Naive thymus-derived CD4-positive, alpha-beta T cell (primary cell): ENCODE data around the gene PADI3. TPM values are rescaled to one million over a fixed set of nuclear protein-coding genes. Genes with fewer than 3 reads are reported as not detected.

Source experiments
- ATAC-seq: fragments of 150-1000 bp; cut with Tn5 transposase; 2 replicates; pipeline ENCODE4 v1.10.0; 2021; ENCODE audit warnings: mild to moderate bottlenecking, moderate library complexity
- CTCF ChIA-PET: fragments of 350-600 bp; sonication (Branson Sonifier 250); formaldehyde crosslinking; loops from one replicate; lab custom pipeline; 2021; ENCODE audit warnings: antibody characterized with exemption; lab: Charles Lee
- POLR2A ChIA-PET: fragments of 350-600 bp; sonication (Branson Sonifier 250); formaldehyde crosslinking; loops from one replicate; lab custom pipeline; 2021; ENCODE audit warnings: antibody characterized with exemption, inconsistent platforms; lab: Charles Lee
- DNase-seq, 9 donors: peaks; one replicate each; pipeline versions ENCODE4 v3.0.0 to v3.0.0-alpha.2; 2020 to 2022; ENCODE audit warnings: mixed read lengths in 1 of 9
- H3K27ac ChIP-seq: one replicate; pipeline ENCODE4 v1.7.0; 2013; ENCODE audit warnings: mild to moderate bottlenecking, low read depth, low read length, moderate library complexity
- H3K27me3 ChIP-seq, 2 donors: one replicate each; pipeline ENCODE4 v1.7.0; 2013; ENCODE audit warnings: low read length in 2 of 2, mild to moderate bottlenecking in 2 of 2, moderate library complexity in 2 of 2; ENCODE audit not compliant: control insufficient read depth in 2 of 2, insufficient read depth in 2 of 2
- H3K36me3 ChIP-seq, 3 experiments: 1 replicate in 2 of 3; 2 replicates in 1 of 3; pipeline ENCODE4 v1.7.0; 2013; ENCODE audit warnings: low read length in 3 of 3, mild to moderate bottlenecking in 3 of 3, moderate library complexity in 1 of 3; ENCODE audit not compliant: insufficient read depth in 3 of 3, control insufficient read depth in 2 of 3
- H3K4me1 ChIP-seq, 2 donors: one replicate each; pipeline ENCODE4 v1.7.0; 2013; ENCODE audit warnings: low read length in 2 of 2, mild to moderate bottlenecking in 2 of 2, moderate library complexity in 1 of 2; ENCODE audit not compliant: control insufficient read depth in 2 of 2, insufficient read depth in 2 of 2
- H3K4me3 ChIP-seq: 2 replicates; pipeline ENCODE4 v1.7.0; 2013; ENCODE audit warnings: mild to moderate bottlenecking, low read length
- H3K9me3 ChIP-seq, 3 experiments: 1 replicate in 2 of 3; 2 replicates in 1 of 3; pipeline ENCODE4 v1.7.0; 2013; ENCODE audit warnings: low read length in 3 of 3; ENCODE audit not compliant: control insufficient read depth in 2 of 3
- H3K27ac Mint-ChIP-seq, 9 donors: one replicate each; pipeline ENCODE4 v1.8.0; 2020 to 2022; ENCODE audit warnings: mixed read lengths in 9 of 9, mild to moderate bottlenecking in 8 of 9, moderate library complexity in 5 of 9, inconsistent platforms in 2 of 9
- H3K27me3 Mint-ChIP-seq, 5 donors: one replicate each; pipeline ENCODE4 v1.8.0; 2021 to 2022; ENCODE audit warnings: mixed read lengths in 5 of 5, mild to moderate bottlenecking in 1 of 5
- H3K36me3 Mint-ChIP-seq, 5 donors: one replicate each; pipeline ENCODE4 v1.8.0; 2020 to 2022; ENCODE audit warnings: mixed read lengths in 5 of 5, mild to moderate bottlenecking in 3 of 5, inconsistent platforms in 1 of 5
- H3K4me1 Mint-ChIP-seq, 7 donors: one replicate each; pipeline ENCODE4 v1.8.0; 2020 to 2022; ENCODE audit warnings: mixed read lengths in 7 of 7, mild to moderate bottlenecking in 3 of 7, inconsistent platforms in 1 of 7
- H3K4me3 Mint-ChIP-seq, 10 donors: one replicate each; pipeline ENCODE4 v1.8.0; 2020 to 2022; ENCODE audit warnings: mild to moderate bottlenecking in 10 of 10, mixed read lengths in 10 of 10, moderate library complexity in 6 of 10, inconsistent platforms in 2 of 10
- H3K9me3 Mint-ChIP-seq, 11 donors: one replicate each; pipeline ENCODE4 v1.8.0; 2020 to 2022; ENCODE audit warnings: mixed read lengths in 11 of 11, mild to moderate bottlenecking in 4 of 11, inconsistent platforms in 1 of 11, moderate library complexity in 1 of 11
- intact Hi-C, 2 donors: fragments of 100-400 bp; cut with micrococcal nuclease; formaldehyde crosslinking; loops; one replicate each; pipeline ENCODE4 v1.15.1; 2023
- polyA plus RNA-seq, 2 donors: library from polyadenylated mRNA; unstranded; fragments of 300-500 nt; fragmentation: Illumina TruSeq; gene quantifications; one replicate each; pipeline ENCODE4 v1.2.3, GENCODE V29; 2021
- total RNA-seq, 6 experiments: library from RNA in 5 of 6; stranded (reverse) in 5 of 6; gene quantifications; 1 replicate in 5 of 6; 2 replicates in 1 of 6; pipeline ENCODE4 v1.2.3 and lab custom pipeline; 2021 to 2026

PADI3 gene
- total and polyA plus RNA-seq, 7 experiments from 2014 or later, result not detected

GRCh38 chr1:17204546-17205440 is 44.1 kb upstream of the PADI3 start, which contains the start of gene PADI1:
TSS of gene PADI1 (plus strand) at chr1:17205128. CDS start at chr1:17205218, 90 bp downstream.
- Mint-ChIP-seq H3K36me3 (peaks cover 0 to 3% (median 0%) of the 10 kb centered on the region in 5 donors), H3K4me1 (peaks cover 43 to 70% (median 53%) of the 10 kb centered on the region in 7 donors), H3K4me3 (peak within 1 kb of the TSS in 2 of 10 donors; percentile 47 to 53), H3K27ac (peak within 1 kb of the TSS in 2 of 9 donors; percentile 23 to 26), H3K27me3 (peaks cover 10 to 42% (median 14%) of the 10 kb centered on the region in 5 donors), H3K9me3 (peaks cover 0 to 2% (median 0%) of the 10 kb centered on the region in 11 donors)
- Histone ChIP-seq H3K9me3 (no peaks in the 10 kb centered on the region), H3K36me3 (no peaks in the 10 kb centered on the region), H3K27me3 (peaks cover 0 to 4% of the 10 kb centered on the region in 2 donors), H3K27ac (no peak within 1 kb of the TSS), H3K4me3 (no peak within 1 kb of the TSS), H3K4me1 (peaks cover 10 to 19% of the 10 kb centered on the region in 2 donors)
- no peak for DNase-seq
- ChIA-PET CTCF (no interaction called here), POLR2A (no interaction called here)
- ATAC-seq, result no peak
- intact Hi-C loops, result no loop called here

- ChIA-PET CTCF (no interaction called here), POLR2A (no interaction called here)
- Mint-ChIP-seq H3K4me1 (peaks cover 44 to 74% (median 56%) of the 10 kb centered on the region in 7 donors), H3K9me3 (peaks cover 0 to 2% (median 0%) of the 10 kb centered on the region in 11 donors), H3K27ac (no peak overlapping the region), H3K4me3 (peak overlapping the region in 2 of 10 donors; percentile 1 to 53), H3K36me3 (peaks cover 0 to 3% (median 0%) of the 10 kb centered on the region in 5 donors), H3K27me3 (peaks cover 10 to 46% (median 14%) of the 10 kb centered on the region in 5 donors)
- no peak overlapping the region for H3K27ac ChIP-seq
- no peaks in the 10 kb centered on the region for H3K36me3 ChIP-seq
- H3K4me1 ChIP-seq, result peaks cover 10 to 19% of the 10 kb centered on the region in 2 donors
- DNase-seq, result no peak
- peaks cover 0 to 4% of the 10 kb centered on the region in 2 donors for H3K27me3 ChIP-seq
- intact Hi-C loops, result no loop called here
- ATAC-seq, result no peak
- H3K4me3 ChIP-seq, result no peak overlapping the region
- H3K9me3 ChIP-seq, result no peaks in the 10 kb centered on the region
These were observed 43.2 kb upstream of the PADI3 start for GRCh38 chr1:17205652-17206051.

DNA sequence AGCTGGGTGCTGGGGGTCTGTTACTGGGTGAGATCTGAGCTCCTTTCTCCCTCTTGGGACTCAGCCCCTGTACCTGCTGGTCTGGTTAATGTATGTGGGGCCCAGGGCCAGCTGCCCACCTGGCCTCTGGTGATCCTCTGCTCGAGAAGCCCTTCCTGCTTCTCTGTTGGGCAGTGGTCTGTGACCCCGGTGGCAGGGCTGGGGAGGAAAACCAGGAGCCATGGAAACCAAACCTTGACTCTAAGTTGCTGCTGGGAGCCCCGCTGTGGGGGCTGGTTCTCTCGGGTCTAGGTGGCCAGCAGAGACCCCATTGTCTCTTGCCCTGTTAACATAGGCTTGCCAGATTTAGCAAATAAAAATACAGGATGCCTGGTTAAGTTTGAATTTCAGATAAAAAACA is 42.7 kb upstream of the PADI3 start:
- peaks cover 0 to 6% of the 10 kb centered on the region in 2 donors for H3K27me3 ChIP-seq
- peaks cover 0 to 2% (median 0%) of the 10 kb centered on the region in 11 donors for H3K9me3 Mint-ChIP-seq
- peaks cover 42 to 75% (median 56%) of the 10 kb centered on the region in 7 donors for H3K4me1 Mint-ChIP-seq
- H3K4me3 ChIP-seq, result no peak overlapping the region
- ChIA-PET POLR2A (interaction anchor here (0.9 kb wide), 1 partner anchor 84 kb away, joined by 3 read pairs; no protein-coding TSS in a partner anchor), CTCF (no interaction called here)
- no peak overlapping the region for H3K4me3 Mint-ChIP-seq
- intact Hi-C loops, result no loop called here
- no peaks in the 10 kb centered on the region for H3K9me3 ChIP-seq
- peak overlapping the region in 1 of 9 donors; percentile 32 for H3K27ac Mint-ChIP-seq
- ATAC-seq, result no peak
- H3K27me3 Mint-ChIP-seq, result peaks cover 10 to 46% (median 14%) of the 10 kb centered on the region in 5 donors
- DNase-seq, result no peak
- peaks cover 10 to 15% of the 10 kb centered on the region in 2 donors for H3K4me1 ChIP-seq
- no peak overlapping the region for H3K27ac ChIP-seq
- H3K36me3 ChIP-seq, result no peaks in the 10 kb centered on the region
- H3K36me3 Mint-ChIP-seq, result peaks cover 0 to 3% (median 0%) of the 10 kb centered on the region in 5 donors

DNA sequence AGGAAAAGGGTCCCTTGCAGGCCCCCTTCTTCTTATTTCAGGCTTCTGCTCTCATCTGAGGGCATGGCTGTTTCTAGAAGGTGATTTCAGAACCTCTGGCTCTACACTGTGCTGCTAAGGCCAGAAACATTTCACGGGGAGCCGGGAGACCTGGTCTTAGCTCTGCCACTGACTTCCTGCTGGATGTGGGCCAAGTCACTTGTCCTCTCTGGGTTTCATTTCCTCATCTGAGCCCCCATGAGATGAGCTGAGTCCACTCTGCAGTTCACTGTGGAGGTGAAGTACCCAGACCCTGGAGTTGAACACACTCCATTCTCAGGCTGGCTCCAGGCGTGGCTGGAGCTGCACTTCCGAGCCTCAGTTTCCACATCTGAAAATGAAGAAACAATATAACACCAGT is 41.9 kb upstream of the PADI3 start:
- H3K27ac Mint-ChIP-seq, result no peak overlapping the region
- DNase-seq, result no peak

DNA sequence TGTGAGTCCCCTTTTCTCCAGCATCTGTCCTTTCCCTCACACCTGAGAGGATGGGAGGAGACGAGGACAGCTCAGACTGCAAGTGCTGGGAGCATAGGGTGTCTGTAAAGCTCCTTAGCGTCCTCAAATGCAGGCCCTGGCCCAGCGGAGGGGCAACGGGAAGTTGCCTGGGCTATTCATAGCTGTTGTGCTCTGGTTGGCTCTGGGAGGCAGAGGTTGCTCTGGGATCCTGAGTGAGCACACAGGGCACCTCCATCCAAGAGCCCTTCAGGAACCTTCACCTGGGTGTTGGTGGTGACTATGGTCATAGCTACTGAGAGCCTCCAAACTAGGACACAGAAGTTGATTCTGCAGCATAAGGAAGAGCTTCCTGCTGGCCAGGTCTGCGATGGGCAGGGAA is 41.4 kb upstream of the PADI3 start:
- Histone ChIP-seq H3K4me3 (no peak overlapping the region), H3K4me1 (peaks cover 8 to 15% of the 10 kb centered on the region in 2 donors), H3K27ac (no peak overlapping the region), H3K27me3 (peaks cover 0 to 8% of the 10 kb centered on the region in 2 donors), H3K9me3 (no peaks in the 10 kb centered on the region), H3K36me3 (no peaks in the 10 kb centered on the region)
- Mint-ChIP-seq H3K4me1 (peaks cover 35 to 75% (median 49%) of the 10 kb centered on the region in 7 donors), H3K36me3 (peaks cover 0 to 3% (median 0%) of the 10 kb centered on the region in 5 donors), H3K9me3 (peaks cover 0 to 2% (median 0%) of the 10 kb centered on the region in 11 donors), H3K4me3 (peak overlapping the region in 1 of 10 donors; percentile 14), H3K27me3 (peaks cover 10 to 50% (median 19%) of the 10 kb centered on the region in 5 donors), H3K27ac (peak overlapping the region in 2 of 9 donors; percentile 1 to 31)
- ChIA-PET CTCF (no interaction called here), POLR2A (interaction anchor here (1.2 kb wide), 1 partner anchor 13 kb away, joined by 3 read pairs; no protein-coding TSS in a partner anchor)
- no peak for DNase-seq
- intact Hi-C loops, result no loop called here
- peak; percentile 56 for ATAC-seq

More for the DNA sequence above, 41.9 kb upstream of the PADI3 start:
- peaks cover 35 to 75% (median 50%) of the 10 kb centered on the region in 7 donors for H3K4me1 Mint-ChIP-seq
- Histone ChIP-seq H3K4me1 (peaks cover 5 to 15% of the 10 kb centered on the region in 2 donors), H3K27ac (no peak overlapping the region), H3K9me3 (no peaks in the 10 kb centered on the region), H3K4me3 (no peak overlapping the region), H3K36me3 (no peaks in the 10 kb centered on the region), H3K27me3 (peaks cover 0 to 8% of the 10 kb centered on the region in 2 donors)
- POLR2A ChIA-PET, result interaction anchor here (0.9 to 1.2 kb wide), 2 partner anchors 14 to 85 kb away, joined by 3 read pairs; no protein-coding TSS in a partner anchor
- peaks cover 0 to 3% (median 0%) of the 10 kb centered on the region in 5 donors for H3K36me3 Mint-ChIP-seq
- no peak overlapping the region for H3K4me3 Mint-ChIP-seq
- CTCF ChIA-PET, result no interaction called here
- intact Hi-C loops, result no loop called here
- peaks cover 0 to 2% (median 0%) of the 10 kb centered on the region in 11 donors for H3K9me3 Mint-ChIP-seq
- peaks cover 10 to 46% (median 14%) of the 10 kb centered on the region in 5 donors for H3K27me3 Mint-ChIP-seq
- ATAC-seq, result peak; percentile 67

- Mint-ChIP-seq H3K4me3 (peak overlapping the region in 1 of 10 donors; percentile 14), H3K4me1 (peaks cover 35 to 75% (median 51%) of the 10 kb centered on the region in 7 donors)
- POLR2A ChIA-PET, result interaction anchor here (1.2 kb wide), 1 partner anchor 13 kb away, joined by 3 read pairs; no protein-coding TSS in a partner anchor
These were observed 40.9 kb upstream of the PADI3 start for GRCh38 chr1:17207966-17208418.

More at GRCh38 chr1:17207966-17208418, 40.9 kb upstream of the PADI3 start:
- CTCF ChIA-PET, result no interaction called here
- Histone ChIP-seq H3K36me3 (no peaks in the 10 kb centered on the region), H3K4me3 (no peak overlapping the region), H3K4me1 (peaks cover 13 to 17% of the 10 kb centered on the region in 2 donors), H3K27me3 (peaks cover 0 to 8% of the 10 kb centered on the region in 2 donors), H3K27ac (no peak overlapping the region), H3K9me3 (no peaks in the 10 kb centered on the region)
- Mint-ChIP-seq H3K27me3 (peaks cover 11 to 54% (median 24%) of the 10 kb centered on the region in 5 donors), H3K36me3 (peaks cover 0 to under 1% (median 0%) of the 10 kb centered on the region in 5 donors), H3K9me3 (peaks cover 0 to 2% (median 0%) of the 10 kb centered on the region in 11 donors), H3K27ac (peak overlapping the region in 1 of 9 donors; percentile 1)
- intact Hi-C loops, result no loop called here
- DNase-seq (peak in 3 of 9 donors; percentile 13 to 59 (median 16)), ATAC-seq (peak; percentile 56)
